ENCODE measurements around the gene JUP.

The JUP gene

GRCh38 chr17:41806685-41807445 lies 20.4 kb upstream of the JUP start:
- DNase-seq = no peak

GRCh38 chr17:41803049-41804020 lies 16.8 kb upstream of the JUP start:
- no peak for DNase-seq

- DNase-seq = peak; percentile 87
Measured at GRCh38 chr17:41801374-41802271, 15.1 kb upstream of the JUP start.

GRCh38 chr17:41800601-41801373 lies 14.3 kb upstream of the JUP start:
- peak; percentile 56 for DNase-seq

- DNase-seq = no peak
Measured at GRCh38 chr17:41799366-41799765, 12.9 kb upstream of the JUP start.

GRCh38 chr17:41797377-41797776 lies 10.9 kb upstream of the JUP start:
- DNase-seq = no peak

- no peak for DNase-seq
Measured at GRCh38 chr17:41796121-41796895, 9.8 kb upstream of the JUP start.

GRCh38 chr17:41794540-41794975 lies 8.0 kb upstream of the JUP start:
- no peak for DNase-seq

GRCh38 chr17:41793784-41794539 lies 7.5 kb upstream of the JUP start:
- no peak for DNase-seq

- DNase-seq = peak; percentile 33
Measured at GRCh38 chr17:41792845-41793783, 6.6 kb upstream of the JUP start.

- no peak for DNase-seq
Measured at GRCh38 chr17:41787021-41787418, 509 bp upstream of the JUP start.

GRCh38 chr17:41785859-41786226 lies 668 bp downstream of the JUP start:
- no peak for DNase-seq

- DNase-seq = no peak
Measured at GRCh38 chr17:41785091-41785858, 1.2 kb downstream of the JUP start.

GRCh38 chr17:41784207-41784744 lies 2.2 kb downstream of the JUP start:
- DNase-seq = no peak

GRCh38 chr17:41782142-41782541 lies 4.4 kb downstream of the JUP start:
- no peak for DNase-seq

GRCh38 chr17:41781404-41782110 lies 5.0 kb downstream of the JUP start:
- DNase-seq = no peak

- no peak for DNase-seq
Measured at GRCh38 chr17:41779954-41780353, 6.6 kb downstream of the JUP start.
